Fibroblast of lung (primary cell): ENCODE measurements around the gene ATRIP. TPM values are rescaled to one million over a fixed set of nuclear protein-coding genes. Genes with fewer than 3 reads are reported as not detected.

Source experiments
- DNase-seq, 2 donors: peaks; one replicate each; pipeline versions ENCODE4 v3.0.0 to v3.0.0-alpha.2; 2010; ENCODE audit warnings: low read depth in 2 of 2
- H2AFZ ChIP-seq: 2 replicates; pipeline ENCODE4 v1.5.1; 2012; ENCODE audit warnings: low read length, control low read depth, inconsistent platforms
- H3K27ac ChIP-seq: 2 replicates; pipeline ENCODE4 v1.5.1; 2011; ENCODE audit warnings: low read length, control low read depth; ENCODE audit not compliant: insufficient read depth
- H3K27me3 ChIP-seq: 2 replicates; pipeline ENCODE4 v1.5.1; 2011; ENCODE audit warnings: mild to moderate bottlenecking, low read length; ENCODE audit not compliant: control insufficient read depth, insufficient read depth
- H3K36me3 ChIP-seq: 2 replicates; pipeline ENCODE4 v1.5.1; 2011; ENCODE audit warnings: low read length; ENCODE audit not compliant: control insufficient read depth, insufficient read depth
- H3K4me1 ChIP-seq: 2 replicates; pipeline ENCODE4 v1.5.1; 2011; ENCODE audit warnings: low read length; ENCODE audit not compliant: control insufficient read depth, insufficient read depth; ENCODE audit errors: extremely low read depth
- H3K4me2 ChIP-seq: 2 replicates; pipeline ENCODE4 v1.5.1; 2011; ENCODE audit warnings: low read length, control low read depth; ENCODE audit not compliant: insufficient read depth; ENCODE audit errors: extremely low read depth
- H3K4me3 ChIP-seq, 4 experiments: fragments of 200-600 bp in 1 of 4; sonication (generic) in 1 of 4; replicated peaks in 1 of 4; 2 replicates each; pipeline ENCODE4 v1.5.1; 2011 to 2016; ENCODE audit warnings: low read length in 4 of 4, low read depth in 3 of 4, mild to moderate bottlenecking in 3 of 4, control low read depth in 2 of 4, inconsistent platforms in 1 of 4, mixed read lengths in 1 of 4; ENCODE audit not compliant: insufficient read depth in 1 of 4; ENCODE audit errors: control extremely low read depth in 1 of 4
- H3K79me2 ChIP-seq: 2 replicates; pipeline ENCODE4 v1.5.1; 2012; ENCODE audit warnings: mild to moderate bottlenecking, low read length, inconsistent platforms; ENCODE audit not compliant: control insufficient read depth, insufficient read depth
- H3K9ac ChIP-seq: 2 replicates; pipeline ENCODE4 v1.5.1; 2011; ENCODE audit warnings: mild to moderate bottlenecking, low read length, control low read depth; ENCODE audit not compliant: insufficient read depth
- H3K9me3 ChIP-seq: 2 replicates; pipeline ENCODE4 v1.5.1; 2012; ENCODE audit warnings: low read depth, low read length; ENCODE audit not compliant: control insufficient read depth, insufficient read depth
- H4K20me1 ChIP-seq: 2 replicates; pipeline ENCODE4 v1.5.1; 2011; ENCODE audit warnings: low read length; ENCODE audit not compliant: control insufficient read depth, insufficient read depth; ENCODE audit errors: extremely low read depth
- EZH2 ChIP-seq: IDR thresholded peaks from 2 replicates; pipeline ENCODE4 v1.5.1; 2012; ENCODE audit warnings: low read length, control low read depth, mild to moderate bottlenecking; ENCODE audit errors: missing control alignments
- polyA plus RNA-seq, 2 donors: library from polyadenylated mRNA; depleted of rRNA in 1 of 2; stranded (reverse) in 1 of 2; unstranded in 1 of 2; fragments of >200 nt; gene quantifications; 2 replicates each; pipeline ENCODE4 v1.2.1, GENCODE V29; 2011 to 2012; ENCODE audit warnings: missing spikeins in 1 of 2
- total RNA-seq: library from RNA; depleted of rRNA; stranded (reverse); fragments of >200 nt; gene quantifications from 2 replicates; pipeline ENCODE4 v1.2.1, GENCODE V29; 2014
- TF ChIP-seq, protein P1 (sequence below), 2 donors: IDR thresholded peaks in 1 of 2; conservative IDR thresholded peaks in 1 of 2; 1 replicate in 1 of 2; 2 replicates in 1 of 2; pipeline ENCODE4 v1.5.1; 2011 to 2012; ENCODE audit warnings: low read length in 2 of 2, control low read depth in 1 of 2, inconsistent platforms in 1 of 2, low read depth in 1 of 2, mild to moderate bottlenecking in 1 of 2

Gene ATRIP
- total and polyA plus RNA-seq, 2 donors (not counting 1 experiment from before 2014, with no cell fraction given), result 3.0 to 5.0 TPM

DNA sequence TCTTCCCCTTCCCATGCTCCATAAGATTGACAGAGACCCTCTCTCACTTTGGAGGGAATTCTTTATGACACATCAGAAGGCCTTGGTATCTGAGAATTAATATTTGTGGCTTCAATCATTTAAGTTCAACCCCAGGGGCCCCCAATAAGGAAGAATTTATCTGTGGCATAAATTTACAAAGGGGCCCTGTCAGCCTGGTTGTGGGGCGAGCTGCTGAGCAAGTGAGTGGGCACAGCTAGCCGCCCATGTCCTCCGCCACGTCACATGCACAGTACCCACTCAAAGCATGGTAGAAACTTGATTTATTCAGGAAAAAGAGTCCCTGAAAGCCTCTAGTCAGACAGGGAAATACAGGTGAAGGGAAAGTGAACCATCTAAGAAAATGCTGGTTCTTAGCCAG, 30.0 kb upstream of the ATRIP start:
- H3K9ac ChIP-seq, result no peak overlapping the region
- H2AFZ ChIP-seq, result no peak overlapping the region
- no peaks in the 10 kb centered on the region for H3K79me2 ChIP-seq
- H3K4me2 ChIP-seq, result no peak overlapping the region
- H3K27me3 ChIP-seq, result no peaks in the 10 kb centered on the region
- TF ChIP-seq EZH2, result no peak
- TF ChIP-seq, protein P1, sequence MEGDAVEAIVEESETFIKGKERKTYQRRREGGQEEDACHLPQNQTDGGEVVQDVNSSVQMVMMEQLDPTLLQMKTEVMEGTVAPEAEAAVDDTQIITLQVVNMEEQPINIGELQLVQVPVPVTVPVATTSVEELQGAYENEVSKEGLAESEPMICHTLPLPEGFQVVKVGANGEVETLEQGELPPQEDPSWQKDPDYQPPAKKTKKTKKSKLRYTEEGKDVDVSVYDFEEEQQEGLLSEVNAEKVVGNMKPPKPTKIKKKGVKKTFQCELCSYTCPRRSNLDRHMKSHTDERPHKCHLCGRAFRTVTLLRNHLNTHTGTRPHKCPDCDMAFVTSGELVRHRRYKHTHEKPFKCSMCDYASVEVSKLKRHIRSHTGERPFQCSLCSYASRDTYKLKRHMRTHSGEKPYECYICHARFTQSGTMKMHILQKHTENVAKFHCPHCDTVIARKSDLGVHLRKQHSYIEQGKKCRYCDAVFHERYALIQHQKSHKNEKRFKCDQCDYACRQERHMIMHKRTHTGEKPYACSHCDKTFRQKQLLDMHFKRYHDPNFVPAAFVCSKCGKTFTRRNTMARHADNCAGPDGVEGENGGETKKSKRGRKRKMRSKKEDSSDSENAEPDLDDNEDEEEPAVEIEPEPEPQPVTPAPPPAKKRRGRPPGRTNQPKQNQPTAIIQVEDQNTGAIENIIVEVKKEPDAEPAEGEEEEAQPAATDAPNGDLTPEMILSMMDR (conservative IDR thresholded peaks at IDR 0.05 in 1 of 2, IDR thresholded peaks at IDR 0.05 in 1 of 2; ENCODE audit: low read depth in 1 of 2, low read length in 2 of 2), result no peak
- no peak for DNase-seq
- H3K4me1 ChIP-seq, result no peaks in the 10 kb centered on the region
- H3K9me3 ChIP-seq, result no peaks in the 10 kb centered on the region
- no peak overlapping the region for H3K27ac ChIP-seq
- H3K36me3 ChIP-seq, result peaks cover 15% of the 10 kb centered on the region
- no peaks in the 10 kb centered on the region for H4K20me1 ChIP-seq
- no peak overlapping the region for H3K4me3 ChIP-seq

DNA sequence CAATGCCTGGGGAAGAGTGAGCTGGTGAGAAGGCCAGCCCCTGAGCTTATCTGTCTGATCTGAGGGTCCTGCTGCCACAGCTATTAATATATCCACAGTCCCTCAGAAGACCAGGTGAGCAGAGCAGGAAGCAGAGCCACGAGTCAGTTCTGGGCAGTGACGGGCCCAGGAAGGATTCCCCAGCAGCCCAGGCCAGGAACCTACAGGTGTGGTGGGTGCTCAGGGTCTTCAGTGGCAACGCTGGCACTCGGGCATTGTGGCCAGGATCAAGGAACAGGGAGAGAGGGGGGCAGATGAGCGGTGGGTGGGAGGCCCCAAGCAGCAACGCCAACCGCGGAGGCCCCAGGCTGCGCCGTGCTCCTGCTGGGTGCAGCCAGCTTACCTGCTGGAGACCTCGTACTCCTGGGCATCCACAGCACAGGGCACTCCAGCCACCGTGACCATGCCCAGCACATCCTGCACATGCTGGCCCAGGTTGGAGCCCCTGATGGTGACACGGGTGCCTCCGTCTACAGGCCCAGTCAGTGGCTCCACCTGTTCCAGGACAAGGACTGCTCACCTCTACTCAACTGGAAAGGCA, 28.9 kb upstream of the ATRIP start:
- no peak overlapping the region for H3K4me3 ChIP-seq
- H3K27ac ChIP-seq, result no peak overlapping the region
- no peaks in the 10 kb centered on the region for H3K4me1 ChIP-seq
- no peaks in the 10 kb centered on the region for H4K20me1 ChIP-seq
- H3K9me3 ChIP-seq, result no peaks in the 10 kb centered on the region
- DNase-seq, result no peak
- H3K9ac ChIP-seq, result no peak overlapping the region
- no peak overlapping the region for H3K4me2 ChIP-seq
- peaks cover 11% of the 10 kb centered on the region for H3K36me3 ChIP-seq
- TF ChIP-seq EZH2, result no peak
- TF ChIP-seq, protein P1 (conservative IDR thresholded peaks at IDR 0.05 in 1 of 2, IDR thresholded peaks at IDR 0.05 in 1 of 2; ENCODE audit: low read depth in 1 of 2, low read length in 2 of 2), result no peak
- no peaks in the 10 kb centered on the region for H3K27me3 ChIP-seq
- no peaks in the 10 kb centered on the region for H3K79me2 ChIP-seq
- no peak overlapping the region for H2AFZ ChIP-seq

DNA sequence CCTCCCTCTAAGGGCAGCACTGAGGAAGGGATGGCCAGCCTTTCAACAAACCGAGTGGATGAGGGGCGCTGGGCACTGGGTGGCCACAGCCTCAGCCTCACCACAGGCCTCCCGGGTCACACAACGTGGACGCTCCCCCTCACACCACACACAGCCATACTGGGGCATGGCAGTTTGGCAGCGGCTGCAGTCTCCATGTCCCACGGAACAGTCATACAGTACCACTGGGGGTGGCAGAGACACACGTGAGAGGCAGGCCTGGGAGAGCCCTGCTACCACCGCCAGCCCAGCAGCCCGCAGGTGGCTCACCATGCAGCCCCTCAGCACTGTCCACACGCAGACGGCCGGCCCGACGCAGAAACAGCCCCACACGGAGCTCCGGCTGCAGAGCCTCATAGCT, 28.4 kb upstream of the ATRIP start:
- Histone ChIP-seq H3K36me3 (peaks cover 10% of the 10 kb centered on the region), H4K20me1 (no peaks in the 10 kb centered on the region), H3K79me2 (no peaks in the 10 kb centered on the region), H3K4me1 (no peaks in the 10 kb centered on the region), H3K4me2 (no peak overlapping the region), H3K27me3 (no peaks in the 10 kb centered on the region), H3K9me3 (no peaks in the 10 kb centered on the region), H3K9ac (no peak overlapping the region), H3K4me3 (no peak overlapping the region), H2AFZ (no peak overlapping the region), H3K27ac (no peak overlapping the region)
- TF ChIP-seq, protein P1 (conservative IDR thresholded peaks at IDR 0.05 in 1 of 2, IDR thresholded peaks at IDR 0.05 in 1 of 2; ENCODE audit: low read depth in 1 of 2, low read length in 2 of 2), result no peak
- TF ChIP-seq EZH2, result no peak
- DNase-seq, result no peak
